ENCODE measurements around the gene KLF3.

The KLF3 gene

GRCh38 chr4:38650133-38650532, 13.9 kb upstream of the KLF3 start:
- TF ChIP-seq CTCF (IDR thresholded peaks at IDR 0.05; ENCODE audit: extremely low read depth, insufficient read depth, missing control alignments): no peak
- no peak for DNase-seq (ENCODE audit: low spot score)
- in situ Hi-C loops (cut with MboI; ENCODE audit: low pct_unique_long_range_greater_than_20kb, low sequenced_read_pairs, unreplicated experiment): no loop called here

- TF ChIP-seq CTCF (IDR thresholded peaks at IDR 0.05; ENCODE audit: extremely low read depth, insufficient read depth, missing control alignments): no peak
- in situ Hi-C loops (cut with MboI; ENCODE audit: low pct_unique_long_range_greater_than_20kb, low sequenced_read_pairs, unreplicated experiment): no loop called here
- no peak for DNase-seq (ENCODE audit: low spot score)
Observed at GRCh38 chr4:38654273-38654672, 9.7 kb upstream of the KLF3 start.

GRCh38 chr4:38656111-38656510, 7.9 kb upstream of the KLF3 start:
- TF ChIP-seq CTCF (IDR thresholded peaks at IDR 0.05; ENCODE audit: extremely low read depth, insufficient read depth, missing control alignments): no peak
- in situ Hi-C loops (cut with MboI; ENCODE audit: low pct_unique_long_range_greater_than_20kb, low sequenced_read_pairs, unreplicated experiment): no loop called here
- DNase-seq (ENCODE audit: low spot score): no peak

- no peak for TF ChIP-seq CTCF (IDR thresholded peaks at IDR 0.05; ENCODE audit: extremely low read depth, insufficient read depth, missing control alignments)
- in situ Hi-C loops (cut with MboI; ENCODE audit: low pct_unique_long_range_greater_than_20kb, low sequenced_read_pairs, unreplicated experiment): no loop called here
- DNase-seq (ENCODE audit: low spot score): no peak
Observed at GRCh38 chr4:38659346-38659745, 4.7 kb upstream of the KLF3 start.

- TF ChIP-seq CTCF (IDR thresholded peaks at IDR 0.05; ENCODE audit: extremely low read depth, insufficient read depth, missing control alignments): no peak
- in situ Hi-C loops (cut with MboI; ENCODE audit: low pct_unique_long_range_greater_than_20kb, low sequenced_read_pairs, unreplicated experiment): no loop called here
- DNase-seq (ENCODE audit: low spot score): no peak
Observed at GRCh38 chr4:38660838-38661237, 3.2 kb upstream of the KLF3 start.

- in situ Hi-C loops (cut with MboI; ENCODE audit: low pct_unique_long_range_greater_than_20kb, low sequenced_read_pairs, unreplicated experiment): no loop called here
- no peak for TF ChIP-seq CTCF (IDR thresholded peaks at IDR 0.05; ENCODE audit: extremely low read depth, insufficient read depth, missing control alignments)
- DNase-seq (ENCODE audit: low spot score): no peak
Observed at GRCh38 chr4:38661371-38661770, 2.6 kb upstream of the KLF3 start.

GRCh38 chr4:38662522-38663089, 1.4 kb upstream of the KLF3 start:
- DNase-seq (ENCODE audit: low spot score): no peak
- TF ChIP-seq CTCF (IDR thresholded peaks at IDR 0.05; ENCODE audit: extremely low read depth, insufficient read depth, missing control alignments): no peak
- in situ Hi-C loops (cut with MboI; ENCODE audit: low pct_unique_long_range_greater_than_20kb, low sequenced_read_pairs, unreplicated experiment): no loop called here

Data from GM13977 (cell line).